Osteoblast (primary cell): ENCODE results near the gene DDX28. TPM values are rescaled to one million over a fixed set of nuclear protein-coding genes. Genes with fewer than 3 reads are reported as not detected.

Source experiments
- DNase-seq: peaks from one replicate; pipeline ENCODE4 v3.0.0; 2011; ENCODE audit warnings: low spot score, mixed read lengths; ENCODE audit not compliant: insufficient read length; ENCODE audit errors: missing footprints
- H2AFZ ChIP-seq: 2 replicates; pipeline ENCODE4 v1.6.0; 2011; ENCODE audit warnings: mild to moderate bottlenecking, low read length
- H3K27ac ChIP-seq: 2 replicates; pipeline ENCODE4 v1.5.1; 2011; ENCODE audit warnings: mild to moderate bottlenecking, low read depth, low read length, moderate library complexity
- H3K27me3 ChIP-seq: 2 replicates; pipeline ENCODE4 v1.6.0; 2012; ENCODE audit warnings: mild to moderate bottlenecking, control low read depth, inconsistent platforms, low read length, moderate library complexity; ENCODE audit not compliant: insufficient read depth
- H3K36me3 ChIP-seq: 2 replicates; pipeline ENCODE4 v1.5.1; 2011; ENCODE audit warnings: mild to moderate bottlenecking, low read length, control low read depth, moderate library complexity; ENCODE audit not compliant: insufficient read depth
- H3K4me1 ChIP-seq: 2 replicates; pipeline ENCODE4 v1.5.1; 2011; ENCODE audit warnings: mild to moderate bottlenecking, low read length, control low read depth, moderate library complexity; ENCODE audit not compliant: insufficient read depth
- H3K4me2 ChIP-seq: 2 replicates; pipeline ENCODE4 v1.6.0; 2011; ENCODE audit warnings: mild to moderate bottlenecking, low read length; ENCODE audit not compliant: insufficient read depth
- H3K4me3 ChIP-seq: fragments of 200-600 bp; sonication (generic); 3 replicates; pipeline ENCODE4 v1.5.1; 2012; ENCODE audit warnings: mild to moderate bottlenecking, low read length, inconsistent platforms; ENCODE audit not compliant: insufficient read depth
- H3K79me2 ChIP-seq: 2 replicates; pipeline ENCODE4 v1.6.0; 2012; ENCODE audit warnings: mild to moderate bottlenecking, low read length, control low read depth, inconsistent platforms; ENCODE audit not compliant: insufficient read depth
- H3K9me3 ChIP-seq: 2 replicates; pipeline ENCODE4 v1.5.1; 2011; ENCODE audit warnings: low read depth, low read length, control low read depth
- H4K20me1 ChIP-seq: 2 replicates; pipeline ENCODE4 v1.6.0; 2012; ENCODE audit warnings: mild to moderate bottlenecking, low read length, control low read depth; ENCODE audit not compliant: insufficient read depth
- total RNA-seq: library from RNA; depleted of rRNA; stranded (reverse); fragments of >200 nt; gene quantifications from 2 replicates; pipeline ENCODE4 v1.2.3, GENCODE V29; 2012
- TF ChIP-seq, protein P1 (sequence below): IDR thresholded peaks from 2 replicates; pipeline ENCODE4 v1.5.1; 2011; ENCODE audit warnings: mild to moderate bottlenecking, low read depth, low read length, moderate library complexity; ENCODE audit errors: extremely low read depth

DDX28 gene
- total RNA-seq, 1 donor: 10.5 TPM

DNA sequence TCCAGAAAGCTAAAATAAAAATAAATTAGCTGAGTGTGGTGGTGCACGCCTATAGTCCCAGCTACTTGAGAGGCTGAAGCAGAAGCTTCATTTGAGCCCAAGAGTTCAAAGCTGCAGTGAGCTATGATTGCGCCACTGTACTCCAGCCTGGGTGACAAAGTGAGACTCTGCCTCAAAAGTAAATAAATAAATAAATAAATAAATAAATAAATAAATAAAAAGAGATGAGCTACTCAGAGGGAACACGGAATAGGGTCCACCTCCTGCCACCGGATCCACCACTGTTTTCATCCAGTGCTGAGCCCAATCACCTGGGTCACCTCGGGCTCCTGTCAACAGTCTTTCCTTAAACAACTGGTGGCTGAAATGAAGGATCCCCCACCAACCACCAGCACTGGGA, 36.1 kb downstream of the DDX28 start:
- H3K79me2 ChIP-seq: no peaks in the 10 kb centered on the region
- H3K9me3 ChIP-seq: no peaks in the 10 kb centered on the region
- peak; percentile 65 for DNase-seq
- H3K27ac ChIP-seq: no peak overlapping the region
- no peaks in the 10 kb centered on the region for H3K27me3 ChIP-seq
- TF ChIP-seq, protein P1, sequence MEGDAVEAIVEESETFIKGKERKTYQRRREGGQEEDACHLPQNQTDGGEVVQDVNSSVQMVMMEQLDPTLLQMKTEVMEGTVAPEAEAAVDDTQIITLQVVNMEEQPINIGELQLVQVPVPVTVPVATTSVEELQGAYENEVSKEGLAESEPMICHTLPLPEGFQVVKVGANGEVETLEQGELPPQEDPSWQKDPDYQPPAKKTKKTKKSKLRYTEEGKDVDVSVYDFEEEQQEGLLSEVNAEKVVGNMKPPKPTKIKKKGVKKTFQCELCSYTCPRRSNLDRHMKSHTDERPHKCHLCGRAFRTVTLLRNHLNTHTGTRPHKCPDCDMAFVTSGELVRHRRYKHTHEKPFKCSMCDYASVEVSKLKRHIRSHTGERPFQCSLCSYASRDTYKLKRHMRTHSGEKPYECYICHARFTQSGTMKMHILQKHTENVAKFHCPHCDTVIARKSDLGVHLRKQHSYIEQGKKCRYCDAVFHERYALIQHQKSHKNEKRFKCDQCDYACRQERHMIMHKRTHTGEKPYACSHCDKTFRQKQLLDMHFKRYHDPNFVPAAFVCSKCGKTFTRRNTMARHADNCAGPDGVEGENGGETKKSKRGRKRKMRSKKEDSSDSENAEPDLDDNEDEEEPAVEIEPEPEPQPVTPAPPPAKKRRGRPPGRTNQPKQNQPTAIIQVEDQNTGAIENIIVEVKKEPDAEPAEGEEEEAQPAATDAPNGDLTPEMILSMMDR: no peak
- peak overlapping the region; percentile 92 for H2AFZ ChIP-seq
- H4K20me1 ChIP-seq: no peaks in the 10 kb centered on the region
- no peak overlapping the region for H3K4me3 ChIP-seq
- H3K4me1 ChIP-seq: no peaks in the 10 kb centered on the region
- no peak overlapping the region for H3K4me2 ChIP-seq
- H3K36me3 ChIP-seq: no peaks in the 10 kb centered on the region

GRCh38 chr16:67982011-67982696, 40.9 kb downstream of the DDX28 start:
- H3K27me3 ChIP-seq: no peaks in the 10 kb centered on the region
- no peak overlapping the region for H3K4me3 ChIP-seq
- no peaks in the 10 kb centered on the region for H3K4me1 ChIP-seq
- no peaks in the 10 kb centered on the region for H3K79me2 ChIP-seq
- no peak overlapping the region for H3K27ac ChIP-seq
- H2AFZ ChIP-seq: no peak overlapping the region
- H4K20me1 ChIP-seq: no peaks in the 10 kb centered on the region
- no peaks in the 10 kb centered on the region for H3K9me3 ChIP-seq
- H3K4me2 ChIP-seq: no peak overlapping the region
- no peak for DNase-seq
- no peaks in the 10 kb centered on the region for H3K36me3 ChIP-seq
- TF ChIP-seq, protein P1: no peak

- no peaks in the 10 kb centered on the region for H3K79me2 ChIP-seq
- H4K20me1 ChIP-seq: no peaks in the 10 kb centered on the region
- TF ChIP-seq, protein P1: no peak
- no peak within 1 kb of the TSS for H3K4me3 ChIP-seq
- H3K36me3 ChIP-seq: no peaks in the 10 kb centered on the region
- peak; percentile 55 for DNase-seq
- no peak within 1 kb of the TSS for H2AFZ ChIP-seq
- no peaks in the 10 kb centered on the region for H3K4me1 ChIP-seq
- no peaks in the 10 kb centered on the region for H3K9me3 ChIP-seq
- H3K27me3 ChIP-seq: no peaks in the 10 kb centered on the region
- no peak within 1 kb of the TSS for H3K27ac ChIP-seq
- no peak within 1 kb of the TSS for H3K4me2 ChIP-seq
Observed at GRCh38 chr16:67979955-67980678, 42.9 kb downstream of the DDX28 start, which contains the start of gene DPEP3. Gene DPEP3 (minus strand): TSS chr16:67980499. CDS start chr16:67980380, 119 bp downstream.
